ENCODE measurements around the gene FNDC8. TPM values are rescaled to one million over a fixed set of nuclear protein-coding genes. Genes with fewer than 3 reads are reported as not detected.

FNDC8 gene
- not detected in 2 replicates for total RNA-seq

DNA sequence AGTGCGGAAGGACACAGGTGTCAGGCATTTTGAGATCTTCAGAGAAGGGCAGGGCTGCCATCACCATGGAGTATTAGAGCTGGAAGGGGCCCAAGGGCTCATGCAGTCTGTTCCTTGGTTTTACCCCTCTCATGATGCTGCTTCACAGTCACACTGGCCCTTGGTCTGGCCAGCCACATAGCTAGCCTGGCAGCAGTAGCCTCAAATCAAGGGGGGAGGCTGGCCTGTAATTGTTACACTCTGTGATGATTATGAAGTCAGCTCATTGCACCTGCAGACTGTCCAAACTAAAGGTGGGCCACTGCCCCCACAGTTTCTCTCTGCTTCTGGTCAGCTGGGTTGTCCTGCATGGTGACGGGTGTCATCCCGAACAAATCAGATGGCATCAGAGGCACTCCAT lies at the start of gene FNDC8:
Gene FNDC8, plus strand, starts transcription at position 301 of the 400 bp plus-strand sequence. Its CDS starts 79 bp downstream, at position 380.

DNA sequence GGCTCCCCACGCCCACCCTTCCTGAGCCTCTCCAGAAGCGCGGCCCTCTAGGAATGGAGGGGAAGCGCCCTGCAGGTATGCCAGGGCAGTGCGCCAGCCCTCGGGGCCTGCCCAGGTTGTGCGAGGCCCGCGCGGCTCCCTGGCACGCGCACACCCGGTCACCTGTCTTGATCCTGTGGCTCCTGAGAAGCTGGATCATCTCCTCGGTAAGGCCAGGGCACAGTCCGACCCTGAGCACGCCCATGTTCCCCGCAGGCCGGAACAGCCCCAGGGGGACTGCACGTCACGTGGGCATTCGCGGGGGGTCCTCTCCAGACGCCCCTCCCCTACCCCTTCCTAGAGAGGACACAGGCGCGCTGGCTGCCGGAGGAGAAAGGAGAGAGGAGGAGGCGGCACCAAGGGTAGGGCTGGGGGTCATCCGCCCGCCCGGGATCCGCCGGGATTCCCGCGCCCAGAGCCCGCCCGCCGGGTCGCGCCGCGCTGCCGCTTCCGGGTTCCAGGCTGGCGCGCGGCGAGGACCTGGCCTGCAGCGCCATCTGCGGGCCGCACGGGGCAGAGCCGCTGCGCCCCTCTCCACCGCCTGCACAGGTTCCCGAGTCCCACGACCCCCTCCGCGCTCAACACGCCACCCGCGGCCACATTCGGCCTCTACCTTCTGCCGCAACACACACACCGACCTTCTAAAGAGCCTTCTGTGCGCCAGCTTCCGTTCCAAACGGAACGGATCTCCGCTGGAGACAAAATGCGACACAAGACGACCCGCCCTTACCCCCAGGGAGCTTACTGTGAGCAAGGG lies 1.8 kb upstream of the FNDC8 start, which contains the start of gene RAD51D:
Gene RAD51D, minus strand, starts transcription at position 491 of the 796 bp plus-strand sequence. Its CDS starts 247 bp downstream, at position 244.

DNA sequence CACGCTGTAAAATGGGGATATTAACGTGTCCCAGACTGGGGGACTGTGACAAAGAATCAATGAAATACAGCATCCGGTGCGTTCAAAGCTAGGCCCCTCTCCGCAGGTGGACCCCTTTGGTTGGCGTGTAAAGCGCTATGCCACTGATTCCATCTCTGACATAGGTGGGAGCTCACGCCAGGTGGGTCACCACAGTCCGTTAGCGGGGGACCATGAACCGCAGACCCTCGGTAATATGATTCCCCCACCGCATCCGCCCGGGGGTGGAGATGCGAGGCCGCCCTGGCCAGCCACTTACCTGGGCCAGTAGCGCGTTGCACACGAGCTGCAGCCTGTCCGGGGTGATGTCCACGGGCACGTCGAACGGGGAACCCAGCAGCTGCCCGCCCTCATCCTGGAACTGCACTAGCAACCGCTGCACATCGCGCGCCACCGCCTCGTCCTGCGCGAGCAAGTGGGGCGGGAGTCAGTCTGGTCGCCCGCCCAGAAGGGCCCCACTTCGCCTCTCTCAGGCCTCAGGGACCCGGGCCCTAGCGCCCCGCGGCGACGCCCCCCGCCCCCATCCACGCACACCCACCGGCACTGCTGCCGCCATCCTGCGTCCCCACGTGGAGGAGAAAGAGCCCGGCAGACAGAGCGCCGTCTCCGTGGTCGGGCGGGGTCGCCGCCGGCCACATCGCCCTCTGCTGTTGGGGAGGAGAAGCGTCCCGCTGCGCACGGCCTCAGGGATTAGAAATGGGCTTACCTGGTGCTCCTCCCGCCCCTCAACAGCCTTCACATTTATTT lies 20.5 kb downstream of the FNDC8 start, which contains the start of gene NLE1:
Gene NLE1, minus strand, starts transcription at position 623 of the 786 bp plus-strand sequence. Its CDS starts 28 bp downstream, at position 595.

GRCh38 chr17:35147375-35147905 lies 26.0 kb downstream of the FNDC8 start, which contains the start of gene UNC45B:
UNC45B (plus strand) TSS chr17:35147817; CDS start chr17:35148264, 447 bp downstream.

Other genes with a start within 250 kb of the FNDC8 start
- 0.84 TPM in 1 of 2 replicates, not detected in the other for gene CCT6B, start 160.2 kb upstream of the FNDC8 start, total RNA-seq
- gene ZNF830, start 160.1 kb upstream of the FNDC8 start, total RNA-seq = 7.1 and 7.3 TPM in 2 replicates
- gene LIG3, start 141.1 kb upstream of the FNDC8 start, total RNA-seq = 18.3 and 24.4 TPM in 2 replicates
- 12.9 and 14.9 TPM in 2 replicates for gene RFFL, start 57.9 kb upstream of the FNDC8 start, total RNA-seq
- 10.5 and 16.7 TPM in 2 replicates for gene RAD51D, start 1.8 kb upstream of the FNDC8 start, total RNA-seq
- gene NLE1, start 20.7 kb downstream of the FNDC8 start, total RNA-seq = 17.6 and 22.4 TPM in 2 replicates
- gene UNC45B, start 26.2 kb downstream of the FNDC8 start, total RNA-seq = not detected in 2 replicates
- not detected in 2 replicates for gene SLC35G3, start 72.8 kb downstream of the FNDC8 start, total RNA-seq
- 21.4 and 22.6 TPM in 2 replicates for gene SLFN5, start 121.5 kb downstream of the FNDC8 start, total RNA-seq

Measured in mammary microvascular endothelial cell (primary cell).